Fibroblast of the aortic adventitia (primary cell): Measurements from ENCODE around the gene CSPG5. TPM values are rescaled to one million over a fixed set of nuclear protein-coding genes. Genes with fewer than 3 reads are reported as not detected.
A peak's percentile ranks its signal among the peaks of the same experiment; 100 is the strongest.

Experiments used
- DNase-seq: peaks from one replicate; pipeline ENCODE4 v3.0.0-alpha.2; 2010; ENCODE audit warnings: low read depth
- H3K4me3 ChIP-seq: 2 replicates; pipeline ENCODE4 v1.5.1; 2011; ENCODE audit warnings: low read depth, mild to moderate bottlenecking, control low read depth, low read length, moderate library complexity
- CTCF ChIP-seq: IDR thresholded peaks from 2 replicates; pipeline ENCODE4 v1.5.1; 2011; ENCODE audit warnings: mild to moderate bottlenecking, low read length, control low read depth, inconsistent platforms; ENCODE audit not compliant: insufficient read depth
- total RNA-seq: library from RNA; depleted of rRNA; stranded (reverse); fragments of >200 nt; gene quantifications from 2 replicates; pipeline ENCODE4 v1.2.3, GENCODE V29; 2012; ENCODE audit warnings: low replicate concordance

CSPG5 gene
- total RNA-seq, 1 donor = 0.09 TPM

- TF ChIP-seq CTCF = no peak
- no peak for DNase-seq
- no peak overlapping the region for H3K4me3 ChIP-seq
These were observed 35.1 kb upstream of the CSPG5 start for GRCh38 chr3:47613722-47614121.

- no peak for TF ChIP-seq CTCF
- no peak for DNase-seq
- no peak overlapping the region for H3K4me3 ChIP-seq
These were observed 34.2 kb upstream of the CSPG5 start for GRCh38 chr3:47612879-47613278.

- no peak for TF ChIP-seq CTCF
- no peak overlapping the region for H3K4me3 ChIP-seq
These were observed 33.5 kb upstream of the CSPG5 start for GRCh38 chr3:47612178-47612577.

GRCh38 chr3:47611576-47611975 lies 32.9 kb upstream of the CSPG5 start:
- TF ChIP-seq CTCF = no peak
- H3K4me3 ChIP-seq = no peak overlapping the region
- no peak for DNase-seq

More at GRCh38 chr3:47612178-47612577, 33.5 kb upstream of the CSPG5 start:
- peak; percentile 84 for DNase-seq

GRCh38 chr3:47610583-47610982 lies 31.9 kb upstream of the CSPG5 start:
- no peak overlapping the region for H3K4me3 ChIP-seq
- DNase-seq = no peak
- TF ChIP-seq CTCF = no peak

GRCh38 chr3:47607335-47607734 lies 28.7 kb upstream of the CSPG5 start:
- TF ChIP-seq CTCF = no peak
- DNase-seq = no peak
- no peak overlapping the region for H3K4me3 ChIP-seq

- TF ChIP-seq CTCF = no peak
- H3K4me3 ChIP-seq = no peak overlapping the region
- no peak for DNase-seq
These were observed 27.5 kb upstream of the CSPG5 start for GRCh38 chr3:47606165-47606564.
